Bronchial epithelial cell (primary cell): ENCODE results near the gene NDUFAF2. TPM values are rescaled to one million over a fixed set of nuclear protein-coding genes. Genes with fewer than 3 reads are reported as not detected.

Experiments
- DNase-seq: peaks from one replicate; pipeline ENCODE4 v3.0.0-alpha.2; 2010; ENCODE audit warnings: low read depth
- FAIRE-seq: peaks from 2 replicates; lab custom pipeline; 2011; peaks lifted over from hg19 to GRCh38; lab: Jason Lieb, UNC
- H3K27me3 ChIP-seq: 2 replicates; pipeline ENCODE4 v1.5.1; 2011; ENCODE audit warnings: low read length; ENCODE audit not compliant: control insufficient read depth, insufficient read depth
- H3K36me3 ChIP-seq: 2 replicates; pipeline ENCODE4 v1.5.1; 2011; ENCODE audit warnings: low read length; ENCODE audit not compliant: control insufficient read depth, insufficient read depth
- H3K4me3 ChIP-seq: 2 replicates; pipeline ENCODE4 v1.5.1; 2011; ENCODE audit warnings: mild to moderate bottlenecking, low read depth, low read length, control low read depth
- CTCF ChIP-seq: IDR thresholded peaks from 2 replicates; pipeline ENCODE4 v1.5.1; 2011; ENCODE audit warnings: mild to moderate bottlenecking, moderate library complexity, low read length, control low read depth, inconsistent platforms; ENCODE audit not compliant: insufficient read depth, severe bottlenecking
- total RNA-seq: library from RNA; depleted of rRNA; stranded (reverse); fragments of >200 nt; gene quantifications from 2 replicates; pipeline ENCODE4 v1.2.1, GENCODE V29; 2014

NDUFAF2 gene
- total RNA-seq, 1 donor from 2014 or later: 40.5 TPM

GRCh38 chr5:61051267-61051666 lies 106.3 kb downstream of the NDUFAF2 start:
- Histone ChIP-seq H3K36me3 (no peaks in the 10 kb centered on the region), H3K27me3 (no peaks in the 10 kb centered on the region), H3K4me3 (no peak overlapping the region)
- DNase-seq (peak; percentile 73), FAIRE-seq (no peak)
- TF ChIP-seq CTCF: no peak

- no peak for FAIRE-seq
- DNase-seq: peak; percentile 95
- no peak overlapping the region for H3K4me3 ChIP-seq
- H3K27me3 ChIP-seq: no peaks in the 10 kb centered on the region
- no peak for TF ChIP-seq CTCF
- no peaks in the 10 kb centered on the region for H3K36me3 ChIP-seq
These were observed 107.9 kb downstream of the NDUFAF2 start for GRCh38 chr5:61052882-61053281.

- H3K27me3 ChIP-seq: no peaks in the 10 kb centered on the region
- no peaks in the 10 kb centered on the region for H3K36me3 ChIP-seq
- FAIRE-seq (no peak), DNase-seq (peak; percentile 55)
- no peak for TF ChIP-seq CTCF
- H3K4me3 ChIP-seq: no peak overlapping the region
These were observed 108.9 kb downstream of the NDUFAF2 start for GRCh38 chr5:61053937-61054336.

- Histone ChIP-seq H3K27me3 (no peaks in the 10 kb centered on the region), H3K36me3 (no peaks in the 10 kb centered on the region), H3K4me3 (no peak overlapping the region)
- FAIRE-seq: peak; percentile 36
- peak; percentile 57 for TF ChIP-seq CTCF
- peak; percentile 61 for DNase-seq
These were observed 110.5 kb downstream of the NDUFAF2 start for GRCh38 chr5:61055434-61056006.

GRCh38 chr5:61059499-61059898 lies 114.5 kb downstream of the NDUFAF2 start:
- Histone ChIP-seq H3K4me3 (no peak overlapping the region), H3K36me3 (no peaks in the 10 kb centered on the region)
- FAIRE-seq: no peak

More at GRCh38 chr5:61059499-61059898, 114.5 kb downstream of the NDUFAF2 start:
- H3K27me3 ChIP-seq: no peaks in the 10 kb centered on the region
- no peak for DNase-seq
- no peak for TF ChIP-seq CTCF
